ENCODE data around the gene EIF2B4. TPM values are rescaled to one million over a fixed set of nuclear protein-coding genes. Genes with fewer than 3 reads are reported as not detected.

The EIF2B4 gene
- total and polyA plus RNA-seq, 2 of the 8 experiments (the other 6 are each of a cell fraction or from before 2014, with no cell fraction given), result 60.0 to 63.2 TPM

DNA sequence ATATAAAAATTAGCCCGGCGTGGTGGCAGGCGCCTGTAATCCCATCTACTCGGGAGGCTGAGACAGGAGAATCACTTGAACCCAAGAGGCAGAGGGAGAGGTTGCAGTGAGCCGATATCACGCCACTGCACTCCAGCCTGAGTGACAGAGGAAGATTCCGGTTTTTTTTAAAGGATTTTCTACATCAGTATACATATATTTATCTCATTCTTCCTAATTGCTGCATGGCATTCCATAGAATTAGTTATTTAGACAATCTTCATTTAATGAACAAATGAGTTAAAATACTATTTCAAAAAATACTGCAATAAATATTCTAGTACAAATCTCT lies 15.6 kb downstream of the EIF2B4 start:
- Histone ChIP-seq H4K91ac (replicated peaks; ENCODE audit: insufficient read length, low read length) (no peak overlapping the region), H3K4ac (replicated peaks; ENCODE audit: insufficient read length, low read depth, low read length) (no peak overlapping the region), H3K79me1 (ENCODE audit: low read depth, low read length) (no peaks in the 10 kb centered on the region; the same call in 1 of the 2 replicates), H4K20me1 (replicated peaks in 1 of 2; ENCODE audit: control insufficient read depth in 1 of 2, insufficient read depth in 2 of 2, low read length in 2 of 2) (peaks cover 3% of the 10 kb centered on the region in 2 experiments), H3K4me1 (replicated peaks in 1 of 4; ENCODE audit: control insufficient read depth in 3 of 4, insufficient read depth in 4 of 4, low read length in 3 of 4) (peaks cover 0 to 12% (median 4%) of the 10 kb centered on the region in 4 experiments; a peak in 4 of 7 replicates), H2BK12ac (ENCODE audit: low read depth, low read length) (no peak overlapping the region), H3K56ac (replicated peaks; ENCODE audit: insufficient read length, low read depth, low read length) (no peak overlapping the region), H2AFZ (ENCODE audit: low read length) (no peak overlapping the region), H3K4me2 (ENCODE audit: insufficient read depth in 1 of 2, low read depth in 2 of 2, low read length in 2 of 2) (peak overlapping the region in 1 of 2 experiments; percentile 62; a peak in 1 of 4 replicates), H4K8ac (ENCODE audit: extremely low read depth, insufficient read depth, low read length) (no peak overlapping the region), H4K5ac (ENCODE audit: insufficient read length, low read depth, low read length) (no peak overlapping the region), H3K18ac (ENCODE audit: extremely low read depth, low read length) (no peak overlapping the region), H3K14ac (ENCODE audit: insufficient read length) (no peak overlapping the region), H3K27ac (ENCODE audit: low read depth, low read length) (no peak overlapping the region), H2BK120ac (replicated peaks; ENCODE audit: low read depth, low read length) (no peak overlapping the region), H2AK5ac (ENCODE audit: low read depth, low read length) (no peak overlapping the region), H2BK20ac (ENCODE audit: low read length) (no peak overlapping the region), H3K36me3 (ENCODE audit: control insufficient read depth in 2 of 4, insufficient read depth in 4 of 4, low read length in 3 of 4) (peaks cover 0 to 5% (median 3%) of the 10 kb centered on the region in 4 experiments; a peak in 3 of 8 replicates), H3K27me3 (replicated peaks in 1 of 4; ENCODE audit: control insufficient read depth in 3 of 4, extremely low read depth in 1 of 4, insufficient read depth in 3 of 4, low read length in 3 of 4) (no peaks in the 10 kb centered on the region), H3K4me3 (ENCODE audit: extremely low read depth in 1 of 4, insufficient read depth in 2 of 4, low read depth in 3 of 4, low read length in 4 of 4) (peak overlapping the region in 1 of 4 experiments; percentile 86; a peak in 1 of 8 replicates), H2BK5ac (ENCODE audit: low read depth, low read length) (no peak overlapping the region), H3K9me3 (ENCODE audit: insufficient read depth in 2 of 2, low read depth in 1 of 2, low read length in 1 of 2) (no peaks in the 10 kb centered on the region), H3K23me2 (ENCODE audit: low read depth, low read length) (no peaks in the 10 kb centered on the region), H3K79me2 (ENCODE audit: control insufficient read depth in 1 of 2, insufficient read depth in 2 of 2, low read length in 2 of 2) (peaks cover 11 to 78% of the 10 kb centered on the region in 2 experiments; a peak in 3 of 4 replicates), H2BK15ac (ENCODE audit: low read length) (no peak overlapping the region), H3K23ac (ENCODE audit: insufficient read length) (no peak overlapping the region), H3K9ac (replicated peaks in 1 of 4; ENCODE audit: extremely low read depth in 1 of 4, low read depth in 3 of 4, low read length in 3 of 4) (no peak overlapping the region)
- DNase-seq (ENCODE audit: low read depth in 1 of 2, low spot score in 2 of 2) (no peak), FAIRE-seq (no peak)
- CTCF ChIA-PET (ENCODE audit: partially characterized antibody), result interaction anchor here (1.1 to 1.6 kb wide), 3 partner anchors 13 to 75 kb away, joined by 3 to 5 read pairs (median 5); partner anchors contain the start of genes EIF2B4 and SNX17
- 88% methylated on average over 7 of the region's 7 CpGs; no CpG with 5 or more reads in 1 of the 2 experiments for WGBS, 2 experiments (ENCODE audit: extremely low coverage in 1 of 2, insufficient coverage in 1 of 2, insufficient read length in 1 of 2, insufficient replicate concordance in 2 of 2, low coverage in 1 of 2, low lambda C conversion rate in 2 of 2, missing lambda C conversion rate in 1 of 2)
- POLR2A ChIA-PET (ENCODE audit: partially characterized antibody), result interaction anchor here (1.0 to 9.5 kb wide), 7 partner anchors 11 to 55 kb away, joined by 3 to 135 read pairs (median 8); partner anchors contain the start of genes EIF2B4, MPV17, PPM1G and SNX17
- TF ChIP-seq, protein P1, sequence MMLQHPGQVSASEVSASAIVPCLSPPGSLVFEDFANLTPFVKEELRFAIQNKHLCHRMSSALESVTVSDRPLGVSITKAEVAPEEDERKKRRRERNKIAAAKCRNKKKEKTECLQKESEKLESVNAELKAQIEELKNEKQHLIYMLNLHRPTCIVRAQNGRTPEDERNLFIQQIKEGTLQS (IDR thresholded peaks at IDR 0.05; ENCODE audit: insufficient read depth, low read depth, low read length), result no peak
- TF ChIP-seq HDAC6 (IDR thresholded peaks at IDR 0.05; ENCODE audit: low read depth, low read length) (no peak), GABPA (IDR thresholded peaks at IDR 0.05; ENCODE audit: borderline replicate concordance, insufficient read depth, low read length) (no peak), RBBP5 (IDR thresholded peaks at IDR 0.05; ENCODE audit: borderline replicate concordance, low read depth, low read length) (no peak), KDM1A (IDR thresholded peaks at IDR 0.05; ENCODE audit: borderline replicate concordance, low read length) (no peak), RNF2 (IDR thresholded peaks at IDR 0.05; ENCODE audit: borderline replicate concordance, low read depth, low read length, missing control alignments, poor library complexity, severe bottlenecking) (no peak), TAF7 (optimal IDR thresholded peaks at IDR 0.05; ENCODE audit: borderline replicate concordance, low read depth, low read length) (no peak), MAFK (IDR thresholded peaks at IDR 0.05; ENCODE audit: low read depth, low read length) (no peak), SAP30 (IDR thresholded peaks at IDR 0.05; ENCODE audit: insufficient read depth, insufficient replicate concordance, low read length) (no peak), RAD21 (IDR thresholded peaks at IDR 0.05 in 1 of 2, conservative IDR thresholded peaks at IDR 0.05 in 1 of 2; ENCODE audit: low read depth in 2 of 2, low read length in 2 of 2) (no peak), POU5F1 (IDR thresholded peaks at IDR 0.05; ENCODE audit: low read depth, low read length) (no peak)
